Keratinocyte (primary cell): ENCODE results near the gene RAB11FIP4.
A peak's percentile ranks its signal among the peaks of the same experiment; 100 is the strongest.

Experiments
- CTCF ChIP-seq, 3 experiments: IDR thresholded peaks in 1 of 3; conservative IDR thresholded peaks in 1 of 3; optimal IDR thresholded peaks in 1 of 3; 2 replicates in 2 of 3; 3 replicates in 1 of 3; pipeline versions ENCODE3 to v1.5.1; 2011; ENCODE audit warnings: low read length in 3 of 3, mild to moderate bottlenecking in 3 of 3, moderate library complexity in 2 of 3, control low read depth in 1 of 3, inconsistent platforms in 1 of 3; ENCODE audit not compliant: insufficient read depth in 2 of 3; ENCODE audit errors: extremely low read depth in 1 of 3
- EZH2 ChIP-seq: IDR thresholded peaks from one replicate; pipeline ENCODE4 v1.6.1; 2012; ENCODE audit warnings: inconsistent platforms, mild to moderate bottlenecking, low read length, moderate library complexity

- TF ChIP-seq CTCF (optimal IDR thresholded peaks at IDR 0.05 in 1 of 3, IDR thresholded peaks at IDR 0.05 in 1 of 3, conservative IDR thresholded peaks at IDR 0.05 in 1 of 3; ENCODE audit: extremely low read depth in 1 of 3, insufficient read depth in 2 of 3, low read length in 3 of 3) (peak in 1 of 3 experiments; percentile 3), EZH2 (no peak)
Observed at GRCh38 chr17:31415004-31415454, 23.6 kb downstream of the RAB11FIP4 start.
